Mesodermal cell (in vitro differentiated cells): Measurements from ENCODE around the gene ADAM22.

Source experiments
- H3K27ac ChIP-seq: 2 replicates; pipeline ENCODE4 v1.7.0; 2013; ENCODE audit warnings: mild to moderate bottlenecking, low read depth, low read length, moderate library complexity; ENCODE audit not compliant: severe bottlenecking
- H3K36me3 ChIP-seq: 2 replicates; pipeline ENCODE4 v1.7.1; 2013; ENCODE audit warnings: mild to moderate bottlenecking, low read length, moderate library complexity; ENCODE audit not compliant: control insufficient read depth, insufficient read depth
- H3K4me1 ChIP-seq: one replicate; pipeline ENCODE4 v1.7.1; 2013; ENCODE audit warnings: mild to moderate bottlenecking, low read length; ENCODE audit not compliant: insufficient read depth, control insufficient read depth, poor library complexity, severe bottlenecking
- H3K4me3 ChIP-seq: 2 replicates; pipeline ENCODE4 v1.7.0; 2013; ENCODE audit warnings: low read length, control low read depth, mild to moderate bottlenecking; ENCODE audit not compliant: insufficient read depth, poor library complexity, severe bottlenecking; ENCODE audit errors: extremely low read depth
- H3K9me3 ChIP-seq: 2 replicates; pipeline ENCODE4 v1.7.1; 2013; ENCODE audit warnings: mild to moderate bottlenecking, low read length, moderate library complexity; ENCODE audit not compliant: control insufficient read depth
- WGBS, 2 experiments: methylation state at CpG; one replicate each; pipeline ENCODE4 v1.1.5; 2013; ENCODE audit warnings: missing lambda C conversion rate in 2 of 2; ENCODE audit not compliant: insufficient coverage in 2 of 2; 5-methylcytosine and 5-hydroxymethylcytosine counted together

Gene ADAM22

GRCh38 chr7:88040694-88041093, 106.6 kb downstream of the ADAM22 start:
- Histone ChIP-seq H3K9me3 (no peaks in the 10 kb centered on the region), H3K4me3 (no peak overlapping the region), H3K36me3 (no peaks in the 10 kb centered on the region), H3K27ac (no peak overlapping the region), H3K4me1 (no peaks in the 10 kb centered on the region)
- 83 to 100% methylated on average over 1 of the region's 1 CpG for WGBS, 2 experiments

GRCh38 chr7:88041583-88041982, 107.5 kb downstream of the ADAM22 start:
- Histone ChIP-seq H3K27ac (no peak overlapping the region), H3K9me3 (no peaks in the 10 kb centered on the region), H3K4me1 (no peaks in the 10 kb centered on the region), H3K36me3 (no peaks in the 10 kb centered on the region), H3K4me3 (no peak overlapping the region)
- WGBS, 2 experiments = no CpG with 5 or more reads among the region's 1 CpG

GRCh38 chr7:88042157-88042556, 108.1 kb downstream of the ADAM22 start:
- Histone ChIP-seq H3K27ac (no peak overlapping the region), H3K36me3 (no peaks in the 10 kb centered on the region), H3K9me3 (no peaks in the 10 kb centered on the region), H3K4me1 (no peaks in the 10 kb centered on the region), H3K4me3 (no peak overlapping the region)

- Histone ChIP-seq H3K36me3 (no peaks in the 10 kb centered on the region), H3K9me3 (no peaks in the 10 kb centered on the region), H3K4me1 (no peaks in the 10 kb centered on the region), H3K4me3 (no peak overlapping the region), H3K27ac (no peak overlapping the region)
- WGBS, 2 experiments = no CpG with 5 or more reads among the region's 1 CpG
Measured at GRCh38 chr7:88042803-88043202, 108.8 kb downstream of the ADAM22 start.

GRCh38 chr7:88044069-88044468, 110.0 kb downstream of the ADAM22 start:
- Histone ChIP-seq H3K27ac (no peak overlapping the region), H3K4me1 (no peaks in the 10 kb centered on the region), H3K9me3 (no peaks in the 10 kb centered on the region), H3K36me3 (no peaks in the 10 kb centered on the region), H3K4me3 (no peak overlapping the region)
- 80% methylated on average over 1 of the region's 2 CpGs; no CpG with 5 or more reads in 1 of the 2 experiments for WGBS, 2 experiments

- Histone ChIP-seq H3K9me3 (no peaks in the 10 kb centered on the region), H3K4me1 (no peaks in the 10 kb centered on the region), H3K27ac (no peak overlapping the region), H3K4me3 (no peak overlapping the region), H3K36me3 (no peaks in the 10 kb centered on the region)
- 67 to 100% methylated on average over 1 of the region's 1 CpG for WGBS, 2 experiments
Measured at GRCh38 chr7:88046839-88047573, 113.0 kb downstream of the ADAM22 start.

GRCh38 chr7:88057655-88058054, 123.6 kb downstream of the ADAM22 start:
- no peaks in the 10 kb centered on the region for H3K9me3 ChIP-seq
- no peaks in the 10 kb centered on the region for H3K36me3 ChIP-seq
- H3K4me3 ChIP-seq = no peak overlapping the region
- H3K4me1 ChIP-seq = no peaks in the 10 kb centered on the region
- no CpG with 5 or more reads among the region's 1 CpG for WGBS, 2 experiments
- no peak overlapping the region for H3K27ac ChIP-seq

- H3K9me3 ChIP-seq = no peaks in the 10 kb centered on the region
- no peak overlapping the region for H3K4me3 ChIP-seq
- no peaks in the 10 kb centered on the region for H3K36me3 ChIP-seq
- no peaks in the 10 kb centered on the region for H3K4me1 ChIP-seq
- no peak overlapping the region for H3K27ac ChIP-seq
Measured at GRCh38 chr7:88062238-88062637, 128.2 kb downstream of the ADAM22 start.

- no peak overlapping the region for H3K27ac ChIP-seq
- H3K4me1 ChIP-seq = no peaks in the 10 kb centered on the region
- no peak overlapping the region for H3K4me3 ChIP-seq
- no peaks in the 10 kb centered on the region for H3K9me3 ChIP-seq
- 100% methylated on average over 1 of the region's 1 CpG for WGBS, 2 experiments
- H3K36me3 ChIP-seq = no peaks in the 10 kb centered on the region
Measured at GRCh38 chr7:88069093-88069492, 135.0 kb downstream of the ADAM22 start.

GRCh38 chr7:88071994-88072714, 138.1 kb downstream of the ADAM22 start:
- no CpG with 5 or more reads among the region's 3 CpGs for WGBS, 2 experiments
- no peaks in the 10 kb centered on the region for H3K4me1 ChIP-seq
- no peaks in the 10 kb centered on the region for H3K9me3 ChIP-seq
- no peak overlapping the region for H3K27ac ChIP-seq
- H3K36me3 ChIP-seq = no peaks in the 10 kb centered on the region
- no peak overlapping the region for H3K4me3 ChIP-seq

- no peaks in the 10 kb centered on the region for H3K36me3 ChIP-seq
- WGBS, 2 experiments = no CpG with 5 or more reads among the region's 1 CpG
- no peaks in the 10 kb centered on the region for H3K4me1 ChIP-seq
- no peaks in the 10 kb centered on the region for H3K9me3 ChIP-seq
- H3K27ac ChIP-seq = no peak overlapping the region
- H3K4me3 ChIP-seq = no peak overlapping the region
Measured at GRCh38 chr7:88072715-88073055, 138.6 kb downstream of the ADAM22 start.
